HT1080 (cell line): ENCODE measurements around the gene TMEM63B. TPM values are rescaled to one million over a fixed set of nuclear protein-coding genes. Genes with fewer than 3 reads are reported as not detected.
"Not testable (repeated sequence)": the region's sequence is repeated elsewhere in the genome, so short reads cannot be mapped to it uniquely, and the experiment has no call there.

Source experiments
- DNase-seq: peaks from one replicate; pipeline ENCODE4 v3.0.0-alpha.2; 2015; ENCODE audit warnings: low read depth
- total RNA-seq: library from RNA; depleted of rRNA; stranded (reverse); fragments of >200 nt; shearing (Covaris generic); gene quantifications from 2 replicates; pipeline ENCODE4 v1.2.3, GENCODE V29; 2014

Gene TMEM63B
- total RNA-seq, 1 experiment from 2014 or later = 19.1 TPM

DNA sequence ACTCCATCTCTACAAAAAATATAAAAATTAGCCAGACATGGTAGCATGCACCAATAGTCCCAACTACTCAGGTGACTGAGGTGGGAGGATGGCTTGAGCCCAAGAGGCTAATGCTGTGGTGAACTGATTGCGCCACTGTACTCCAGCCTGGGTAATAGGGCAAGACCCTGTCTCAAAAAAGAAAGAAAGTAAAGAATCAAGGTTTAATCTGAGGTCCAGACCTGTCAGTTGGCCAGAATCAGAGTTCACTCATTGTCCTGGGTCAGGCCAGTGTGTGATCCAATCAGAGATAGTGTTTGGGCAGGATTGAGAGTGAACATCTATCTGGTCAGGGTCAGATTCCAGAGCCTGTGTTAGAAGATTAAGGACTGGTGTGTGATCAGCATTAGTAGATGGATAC lies 15.5 kb downstream of the TMEM63B start:
- no peak for DNase-seq

GRCh38 chr6:44143731-44144130 lies 16.4 kb downstream of the TMEM63B start:
- DNase-seq = no peak

- DNase-seq = not testable (repeated sequence)
Observed at GRCh38 chr6:44144536-44144935, 17.2 kb downstream of the TMEM63B start.

GRCh38 chr6:44145839-44146238 lies 18.5 kb downstream of the TMEM63B start:
- DNase-seq = no peak

GRCh38 chr6:44146685-44147084 lies 19.3 kb downstream of the TMEM63B start:
- no peak for DNase-seq

DNA sequence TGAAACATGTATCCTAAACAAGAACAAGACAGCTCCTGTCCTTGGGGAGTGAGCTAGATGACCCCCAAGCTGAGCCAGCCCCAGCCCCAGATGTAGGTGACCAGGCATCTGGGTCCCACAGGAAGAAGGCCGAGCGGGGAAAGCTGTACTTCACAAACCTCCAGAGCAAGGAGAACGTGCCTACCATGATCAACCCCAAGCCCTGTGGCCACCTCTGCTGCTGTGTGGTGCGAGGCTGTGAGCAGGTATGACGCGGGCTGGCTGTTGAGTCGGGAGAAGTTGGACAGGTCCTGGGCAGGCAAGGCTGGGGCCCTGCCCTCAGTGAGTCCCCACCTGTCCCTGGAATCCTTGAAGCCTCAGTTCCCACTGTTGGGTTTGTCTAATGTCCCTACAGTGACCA lies 19.9 kb downstream of the TMEM63B start:
- no peak for DNase-seq

DNA sequence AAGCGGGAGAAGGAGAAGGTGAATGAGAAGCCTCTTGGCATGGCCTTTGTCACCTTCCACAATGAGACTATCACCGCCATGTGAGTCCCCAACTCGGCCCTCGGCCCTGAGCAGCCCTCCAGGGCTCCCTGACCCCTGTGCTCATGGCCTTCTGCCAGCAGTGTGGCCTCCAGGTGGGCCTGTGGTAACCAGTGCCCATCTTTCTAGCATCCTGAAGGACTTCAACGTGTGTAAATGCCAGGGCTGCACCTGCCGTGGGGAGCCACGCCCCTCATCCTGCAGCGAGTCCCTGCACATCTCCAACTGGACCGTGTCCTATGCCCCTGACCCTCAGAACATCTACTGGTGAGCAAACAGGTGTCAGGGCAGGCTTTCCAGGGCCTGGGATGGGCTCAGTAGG lies 21.0 kb downstream of the TMEM63B start:
- DNase-seq = no peak

GRCh38 chr6:44149369-44150012 lies 22.1 kb downstream of the TMEM63B start:
- no peak for DNase-seq

DNA sequence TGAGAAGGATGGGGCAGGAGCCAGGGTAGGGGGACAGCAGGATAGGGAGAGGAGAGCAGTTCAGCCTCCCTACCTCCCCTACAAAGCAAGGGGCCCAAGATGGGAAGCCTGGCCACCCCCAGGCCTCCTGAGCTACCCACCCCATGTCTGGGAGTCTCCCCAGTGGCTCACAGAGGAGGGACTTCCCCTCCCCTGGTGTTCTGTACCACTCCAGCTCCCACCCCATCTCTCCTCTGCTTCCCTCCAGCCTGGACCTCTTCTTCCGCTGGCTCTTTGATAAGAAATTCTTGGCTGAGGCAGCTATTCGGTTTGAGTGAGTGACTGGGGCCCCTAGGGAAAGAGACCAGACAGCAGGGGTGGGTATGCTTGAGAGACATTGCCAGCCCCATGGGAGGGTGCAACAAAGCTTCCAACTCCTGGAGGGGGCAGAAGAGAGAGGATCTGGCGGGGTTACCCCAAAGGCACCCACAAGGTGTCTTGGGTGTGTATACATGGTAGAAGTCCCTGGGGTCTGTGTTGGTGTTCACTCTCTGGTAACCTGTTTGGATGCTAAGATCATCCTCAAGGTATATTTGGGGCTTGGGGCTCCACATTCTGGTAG lies 23.1 kb downstream of the TMEM63B start:
- no peak for DNase-seq

DNA sequence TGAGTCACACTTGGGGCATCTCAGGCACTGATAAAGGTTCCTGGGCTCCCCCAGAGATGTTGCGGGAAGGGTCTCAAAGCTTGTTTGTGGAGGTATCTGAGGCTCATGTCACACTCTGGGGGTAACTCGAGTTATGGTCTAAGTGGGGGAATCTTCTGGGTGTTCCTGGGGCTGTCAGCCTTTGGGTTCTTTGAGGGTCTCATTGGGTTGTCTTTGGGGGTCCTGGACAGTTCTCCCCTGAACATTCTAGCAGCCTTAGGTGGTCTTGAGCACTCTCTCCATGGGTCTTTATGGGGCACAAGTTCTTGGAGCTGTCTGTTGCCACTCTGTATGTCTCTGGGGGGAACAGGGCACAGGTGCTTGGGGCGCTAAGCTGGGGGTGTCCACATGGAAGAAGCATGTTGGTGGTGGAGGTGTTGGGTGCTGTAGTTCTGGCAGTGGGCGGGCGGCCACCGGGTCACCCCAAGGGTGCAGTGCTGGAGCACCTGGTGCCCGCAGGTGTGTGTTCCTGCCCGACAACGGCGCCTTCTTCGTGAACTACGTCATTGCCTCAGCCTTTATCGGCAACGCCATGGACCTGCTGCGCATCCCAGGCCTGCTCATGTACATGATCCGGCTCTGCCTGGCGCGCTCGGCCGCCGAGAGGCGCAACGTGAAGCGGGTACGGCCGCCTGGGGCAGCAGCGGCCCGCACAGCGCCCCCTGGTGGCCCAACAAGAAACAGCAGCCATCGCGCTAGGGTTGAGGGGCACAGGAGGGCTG lies 24.2 kb downstream of the TMEM63B start:
- peak; percentile 53 for DNase-seq

DNA sequence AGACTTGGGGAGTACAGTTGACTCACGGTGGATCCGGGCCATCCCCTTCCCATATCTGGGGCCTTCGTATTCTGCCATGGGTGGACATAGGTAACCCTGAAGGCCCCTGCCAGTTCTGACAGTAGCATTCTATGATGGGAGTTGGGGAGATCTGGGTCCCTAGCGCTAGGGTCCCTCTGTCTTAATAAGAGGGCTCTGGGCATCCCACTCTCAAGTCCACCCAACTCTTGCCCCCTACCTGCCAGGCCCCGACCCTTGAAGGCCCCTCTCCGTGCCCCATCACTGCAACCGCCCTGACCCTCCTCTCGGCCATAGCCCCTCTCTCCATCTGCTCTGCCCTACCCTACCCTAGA lies 24.7 kb downstream of the TMEM63B start:
- no peak for DNase-seq

- no peak for DNase-seq
Observed at GRCh38 chr6:44152533-44152932, 25.2 kb downstream of the TMEM63B start.

DNA sequence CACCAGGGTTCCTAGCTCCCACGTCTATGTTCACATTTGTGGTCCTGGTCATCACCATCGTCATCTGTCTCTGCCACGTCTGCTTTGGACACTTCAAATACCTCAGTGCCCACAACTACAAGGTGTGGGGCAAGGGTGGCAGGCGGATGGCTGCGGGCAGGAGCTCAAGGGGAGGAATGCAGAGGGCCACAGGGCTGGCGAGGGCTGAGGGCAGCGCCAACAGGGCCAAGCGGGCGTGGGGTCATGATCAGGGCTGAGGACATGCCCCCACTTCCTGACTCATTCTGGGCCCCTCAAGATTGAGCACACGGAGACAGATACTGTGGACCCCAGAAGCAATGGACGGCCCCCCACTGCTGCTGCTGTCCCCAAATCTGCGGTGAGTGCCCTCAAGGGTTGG lies 26.7 kb downstream of the TMEM63B start:
- no peak for DNase-seq

DNA sequence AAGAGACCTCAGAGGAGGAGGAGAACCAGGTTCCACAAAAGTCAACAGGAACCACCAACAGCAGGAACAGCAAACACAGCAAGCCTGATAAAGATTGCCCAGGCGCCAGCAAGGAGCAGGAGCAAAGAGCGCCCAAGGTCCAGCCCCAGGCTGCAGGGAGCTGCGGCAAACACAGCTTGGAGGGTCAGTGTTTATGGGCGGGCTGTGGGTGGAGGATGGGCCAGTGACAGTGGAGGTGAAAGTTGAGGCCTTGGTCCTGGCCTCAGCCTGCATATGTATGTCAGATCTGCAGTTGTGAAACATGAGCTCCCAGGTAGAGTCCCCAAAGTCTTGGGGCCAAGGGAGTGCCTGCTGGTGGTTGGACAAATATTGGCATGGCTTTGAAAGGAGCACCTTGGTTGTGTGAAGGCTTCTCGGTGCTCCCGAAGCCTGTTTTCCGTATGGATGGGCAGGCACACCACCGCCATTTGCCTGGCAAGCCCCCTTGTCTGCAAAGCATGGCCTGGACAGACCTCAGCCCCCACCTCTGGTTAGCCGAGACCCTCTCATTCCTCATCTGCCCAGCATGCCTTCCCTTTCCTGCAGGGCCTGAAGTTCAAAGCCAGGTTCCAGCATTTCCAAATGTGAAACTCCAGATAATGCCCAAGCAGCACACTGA lies 29.3 kb downstream of the TMEM63B start:
- no peak for DNase-seq

GRCh38 chr6:44157152-44157521 lies 29.8 kb downstream of the TMEM63B start:
- no peak for DNase-seq

DNA sequence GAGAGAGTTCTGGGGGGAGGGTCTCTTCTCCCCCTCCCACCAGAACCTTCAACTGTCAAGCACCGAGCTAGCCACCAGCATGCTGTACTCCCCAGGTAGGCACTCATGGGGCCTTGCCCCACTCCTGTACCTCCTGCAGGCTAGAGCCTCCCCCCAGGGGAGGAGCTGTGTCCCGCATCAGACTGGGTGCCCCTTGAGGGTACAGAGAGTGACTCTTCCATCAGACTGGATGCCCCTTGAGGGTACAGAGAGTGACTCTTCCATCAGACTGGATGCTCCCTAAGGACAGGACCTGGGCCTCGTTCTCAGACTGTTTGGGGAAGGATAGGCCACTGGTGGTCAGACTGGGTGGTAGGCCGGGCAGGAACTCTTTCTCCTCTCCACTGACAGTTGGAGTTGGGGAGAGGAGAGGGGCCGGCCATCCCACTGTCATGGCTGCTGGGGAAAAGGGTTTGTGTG lies 31.4 kb downstream of the TMEM63B start, which contains the start of gene CAPN11:
Gene CAPN11, plus strand, starts transcription at position 51 of the 459 bp plus-strand sequence. Its CDS starts 29 bp downstream, at position 80.
- no peak for DNase-seq

- peak; percentile 70 for DNase-seq
Observed at GRCh38 chr6:44161997-44162338, 34.6 kb downstream of the TMEM63B start.

DNA sequence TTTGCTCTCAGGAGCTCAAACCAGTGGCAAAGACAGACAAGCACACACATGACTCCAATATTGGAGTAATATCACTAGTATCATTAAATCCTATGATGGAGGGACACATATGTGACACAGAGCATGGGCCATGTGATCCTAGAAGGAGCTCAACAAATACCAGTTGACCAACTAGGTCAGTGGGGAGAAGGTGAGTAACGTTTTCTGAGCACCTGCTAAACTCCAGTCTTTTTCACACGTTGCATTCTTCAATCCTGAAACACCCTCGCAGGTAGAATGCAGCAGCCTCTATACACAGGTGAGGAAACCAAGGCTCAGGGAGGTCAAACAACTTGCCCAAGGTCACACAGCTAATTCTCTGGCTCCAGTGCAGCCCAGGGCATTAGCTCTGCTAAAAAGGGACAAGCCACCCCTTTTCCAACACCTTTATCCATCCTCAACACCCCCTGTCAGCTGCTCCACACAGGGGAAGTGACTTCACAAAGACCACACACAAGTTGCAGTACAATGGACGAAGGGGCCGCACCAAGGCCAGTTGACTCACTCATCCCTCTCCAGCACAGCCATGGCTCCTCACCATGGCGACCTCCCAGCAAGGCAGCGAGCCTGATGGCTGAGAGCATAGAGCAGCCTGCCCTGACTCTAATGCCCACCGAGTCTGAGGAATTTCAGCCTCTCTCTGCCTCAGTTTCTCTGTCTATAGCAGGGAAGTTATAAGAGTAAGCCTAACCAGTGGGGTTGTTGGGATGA lies 35.7 kb downstream of the TMEM63B start:
- DNase-seq = peak; percentile 31

DNA sequence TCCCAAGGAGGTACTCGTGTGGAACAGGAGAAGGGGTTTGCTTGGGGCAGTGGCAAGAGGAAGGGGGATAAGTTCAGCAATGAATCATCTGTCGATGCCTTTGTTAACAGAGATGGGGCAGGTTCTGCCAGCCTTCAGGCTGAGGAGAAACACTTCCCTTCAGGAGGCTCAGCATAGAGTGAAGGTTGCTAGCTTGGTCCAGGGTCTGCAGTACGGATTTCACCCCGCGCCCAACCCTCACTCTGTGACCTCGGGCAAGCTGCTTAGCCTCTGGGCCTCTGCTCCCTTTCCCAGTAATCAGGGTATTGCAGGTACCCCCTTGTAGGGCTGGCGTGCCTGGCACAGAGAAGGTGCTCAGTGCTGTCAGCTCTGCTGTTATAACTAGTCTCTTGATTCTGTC lies 38.8 kb downstream of the TMEM63B start:
- no peak for DNase-seq

- no peak for DNase-seq
Observed at GRCh38 chr6:44166591-44167184, 39.3 kb downstream of the TMEM63B start.

DNA sequence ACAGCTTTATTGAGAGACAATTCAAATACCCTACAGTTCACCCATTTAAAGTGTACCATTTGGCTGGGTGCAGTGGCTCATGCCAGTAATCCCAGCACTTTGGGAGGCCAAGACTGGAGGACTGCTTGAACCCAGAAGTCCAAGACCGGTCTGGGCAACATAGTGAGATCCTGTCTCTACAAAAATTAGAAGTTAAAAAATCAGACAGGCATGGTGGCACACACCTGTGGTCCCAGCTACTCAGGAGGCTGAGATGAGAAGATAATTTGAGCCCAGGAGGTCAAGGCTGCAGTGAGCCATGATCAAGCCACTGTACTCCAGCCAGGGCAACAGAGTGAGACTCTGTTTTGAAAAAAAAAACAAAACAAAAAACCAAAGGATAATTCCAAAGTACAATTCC lies 40.2 kb downstream of the TMEM63B start:
- no peak for DNase-seq
